Astrocyte (in vitro differentiated cells and primary cell): ENCODE measurements around the gene RNU2-1.
"Not testable (repeated sequence)": the region's sequence is repeated elsewhere in the genome, so short reads cannot be mapped to it uniquely, and the experiment has no call there.

Source experiments
- CTCF ChIP-seq: IDR thresholded peaks from 2 replicates; pipeline ENCODE4 v1.5.1; 2011; ENCODE audit warnings: low read depth, mild to moderate bottlenecking, inconsistent platforms, low read length, moderate library complexity; ENCODE audit not compliant: insufficient read depth
- EZH2 ChIP-seq: IDR thresholded peaks from 2 replicates; pipeline ENCODE4 v1.6.1; 2012; ENCODE audit warnings: mild to moderate bottlenecking, low read length, inconsistent platforms; ENCODE audit not compliant: insufficient read depth

- not testable (repeated sequence) for TF ChIP-seq CTCF, EZH2
Observed at GRCh38 chr17:43272914-43273313, 39.1 kb upstream of the RNU2-1 start.
